HG02938 (cell line): ENCODE results near the gene IRF1.

Source experiments
- ATAC-seq: cut with Tn5 transposase; IDR thresholded peaks from one replicate; pipeline ENCODE4 v1.9.1; 2021; ENCODE audit warnings: mild to moderate bottlenecking, moderate library complexity; ENCODE audit not compliant: unreplicated experiment

IRF1 gene

DNA sequence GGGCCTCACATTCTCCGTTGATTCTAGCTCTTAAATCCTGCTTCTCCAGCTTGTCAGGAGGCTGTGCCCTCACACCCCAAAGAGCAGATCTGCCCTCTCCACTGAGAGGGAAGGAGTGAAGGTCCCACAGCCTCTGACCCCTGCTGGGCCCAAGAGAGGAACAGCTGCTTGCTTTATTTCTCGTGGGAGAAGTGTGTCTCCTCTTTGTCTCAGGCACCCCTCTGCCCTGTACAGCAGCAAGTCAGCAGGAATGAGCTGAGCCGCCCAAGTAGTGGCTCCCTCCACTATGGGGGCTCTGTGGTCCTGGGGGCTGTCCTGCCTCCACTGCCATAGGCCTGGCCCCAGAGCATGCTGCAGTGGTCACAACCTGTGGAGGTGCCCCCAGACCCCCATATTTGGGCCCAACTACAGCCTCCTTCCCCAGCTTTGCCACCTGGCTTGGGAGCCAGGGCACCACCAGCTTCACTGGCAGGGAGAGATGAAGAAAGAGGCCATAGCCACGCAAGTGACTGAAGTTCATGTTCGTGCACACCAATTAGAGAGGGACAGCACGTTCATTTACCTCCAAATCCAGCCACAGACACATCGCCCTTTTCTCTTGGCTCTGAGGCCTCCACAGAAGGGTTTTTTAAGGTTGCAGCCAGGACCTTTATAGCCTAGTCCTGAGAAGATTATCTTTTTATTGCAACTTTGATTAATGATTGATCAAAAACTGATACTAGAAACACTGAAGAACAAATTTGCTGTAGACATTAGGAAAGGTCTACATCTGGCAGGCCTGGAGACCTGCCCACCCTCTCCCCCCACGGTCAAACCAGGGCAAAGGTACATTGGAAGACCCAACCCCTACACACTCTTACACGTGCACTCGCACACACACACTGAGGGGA, 27.5 kb downstream of the IRF1 start:
- no peak for ATAC-seq

DNA sequence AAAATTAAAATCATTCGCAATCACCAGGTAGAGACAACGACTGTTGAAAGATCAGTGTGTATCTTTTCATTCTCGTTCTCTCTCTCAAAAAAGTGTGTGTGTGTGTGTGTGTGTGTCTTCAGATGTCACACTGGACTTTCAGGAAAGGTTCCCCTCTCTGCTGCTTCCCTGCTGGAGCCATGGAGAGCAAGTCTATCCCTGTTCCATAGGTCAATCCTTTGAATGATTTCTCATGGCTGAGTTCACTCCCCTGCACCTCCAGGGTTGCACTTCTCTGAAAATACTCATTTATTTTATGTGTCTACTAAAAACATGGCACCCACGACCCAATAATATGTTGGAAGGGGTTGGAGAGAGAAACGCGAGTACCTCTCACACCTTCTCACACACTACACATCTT, 28.2 kb downstream of the IRF1 start:
- no peak for ATAC-seq

DNA sequence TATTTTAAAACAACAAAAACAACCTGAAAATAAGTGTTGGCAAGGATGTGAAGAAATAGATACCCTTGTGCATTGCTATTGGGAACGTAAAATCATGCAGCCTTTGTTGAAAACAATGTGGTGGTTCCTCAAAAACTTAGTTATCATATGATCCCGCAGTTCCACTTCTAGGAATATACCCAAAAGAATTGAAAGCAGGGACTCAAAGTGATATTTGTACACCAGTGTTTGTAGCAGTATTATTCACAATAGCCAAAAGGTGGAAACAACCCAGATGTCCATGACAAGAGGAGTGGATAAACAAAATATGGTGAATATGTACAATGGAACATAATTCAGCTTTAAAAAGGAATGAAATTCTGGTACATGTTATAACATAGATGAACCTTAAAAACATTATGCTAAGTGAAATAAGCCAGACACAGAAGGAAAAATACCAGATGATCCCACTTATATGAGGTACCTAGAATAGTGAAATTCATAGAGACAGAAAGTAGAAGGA, 29.0 kb downstream of the IRF1 start:
- no peak for ATAC-seq

DNA sequence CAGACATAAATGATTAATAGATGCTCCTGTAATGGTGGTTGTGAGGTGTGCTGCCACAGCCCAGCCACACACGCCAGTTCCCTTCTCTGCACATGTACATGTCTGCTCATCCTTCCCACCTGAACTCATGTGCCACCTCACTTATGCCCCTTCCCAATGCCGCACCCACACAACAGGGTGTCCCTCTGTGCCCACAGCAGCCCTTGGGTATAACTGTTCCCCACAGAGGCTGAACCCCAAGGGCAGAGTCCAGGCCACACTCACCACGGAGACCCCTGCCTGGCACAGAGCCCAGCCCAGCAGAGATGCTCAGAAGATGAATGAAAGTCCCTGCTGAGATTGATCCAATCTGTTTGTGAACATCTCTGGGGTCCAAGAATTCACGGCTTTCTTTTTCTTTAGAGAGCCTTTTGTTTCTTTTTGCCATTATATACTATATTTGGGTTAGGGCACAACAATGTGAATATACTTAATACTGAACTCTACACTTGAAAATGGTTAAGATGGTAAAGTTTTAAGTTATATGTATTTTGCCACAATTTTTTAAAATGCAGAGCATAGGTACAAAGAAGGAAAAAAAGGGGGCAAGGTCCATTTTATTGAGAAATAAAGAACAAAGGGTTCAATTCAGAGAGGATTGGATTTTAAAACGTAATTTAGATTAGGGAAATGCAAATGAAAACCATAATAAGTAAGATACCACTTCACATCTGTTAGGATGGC, 29.6 kb downstream of the IRF1 start:
- ATAC-seq, result no peak

DNA sequence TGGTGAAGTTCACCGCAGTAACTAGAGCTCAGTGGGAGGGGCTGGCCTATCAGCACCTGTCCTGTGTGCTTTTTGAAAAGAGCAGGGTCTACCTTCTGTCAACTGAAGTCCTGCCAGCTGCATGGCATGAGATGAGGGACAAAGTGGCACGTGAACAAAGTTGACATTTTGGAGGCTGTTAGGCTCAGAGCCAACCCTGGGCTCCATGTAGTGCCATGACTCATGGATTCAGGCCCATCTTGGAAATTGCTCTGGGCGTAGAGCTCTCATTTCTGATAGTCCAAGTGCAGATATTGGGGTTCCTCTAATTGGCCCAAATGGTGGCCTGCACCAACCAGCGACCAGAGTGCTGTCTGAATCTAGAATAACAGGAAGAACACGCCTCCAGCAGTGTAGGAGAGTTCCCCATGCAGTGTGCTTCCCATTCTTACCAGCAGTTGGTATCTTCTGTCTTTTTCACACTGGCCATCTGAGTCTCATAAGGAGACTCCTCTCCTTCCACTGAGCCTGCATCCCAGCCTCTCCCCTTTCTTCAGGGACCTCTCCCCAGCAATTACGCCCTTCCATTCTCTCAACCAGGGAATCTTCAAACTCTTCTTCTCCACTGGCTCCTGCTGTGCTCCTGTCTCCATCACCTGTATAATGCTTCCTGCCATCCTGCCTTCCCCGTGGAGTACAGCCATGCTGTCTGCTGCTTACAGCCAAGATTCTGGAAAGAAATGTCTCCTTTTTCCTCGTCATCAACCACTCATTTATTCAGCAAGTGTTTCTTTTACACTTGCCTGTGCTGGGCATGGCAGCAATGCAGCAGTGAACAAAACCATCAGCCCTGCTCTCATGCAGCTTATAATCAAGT, 30.4 kb downstream of the IRF1 start:
- no peak for ATAC-seq

DNA sequence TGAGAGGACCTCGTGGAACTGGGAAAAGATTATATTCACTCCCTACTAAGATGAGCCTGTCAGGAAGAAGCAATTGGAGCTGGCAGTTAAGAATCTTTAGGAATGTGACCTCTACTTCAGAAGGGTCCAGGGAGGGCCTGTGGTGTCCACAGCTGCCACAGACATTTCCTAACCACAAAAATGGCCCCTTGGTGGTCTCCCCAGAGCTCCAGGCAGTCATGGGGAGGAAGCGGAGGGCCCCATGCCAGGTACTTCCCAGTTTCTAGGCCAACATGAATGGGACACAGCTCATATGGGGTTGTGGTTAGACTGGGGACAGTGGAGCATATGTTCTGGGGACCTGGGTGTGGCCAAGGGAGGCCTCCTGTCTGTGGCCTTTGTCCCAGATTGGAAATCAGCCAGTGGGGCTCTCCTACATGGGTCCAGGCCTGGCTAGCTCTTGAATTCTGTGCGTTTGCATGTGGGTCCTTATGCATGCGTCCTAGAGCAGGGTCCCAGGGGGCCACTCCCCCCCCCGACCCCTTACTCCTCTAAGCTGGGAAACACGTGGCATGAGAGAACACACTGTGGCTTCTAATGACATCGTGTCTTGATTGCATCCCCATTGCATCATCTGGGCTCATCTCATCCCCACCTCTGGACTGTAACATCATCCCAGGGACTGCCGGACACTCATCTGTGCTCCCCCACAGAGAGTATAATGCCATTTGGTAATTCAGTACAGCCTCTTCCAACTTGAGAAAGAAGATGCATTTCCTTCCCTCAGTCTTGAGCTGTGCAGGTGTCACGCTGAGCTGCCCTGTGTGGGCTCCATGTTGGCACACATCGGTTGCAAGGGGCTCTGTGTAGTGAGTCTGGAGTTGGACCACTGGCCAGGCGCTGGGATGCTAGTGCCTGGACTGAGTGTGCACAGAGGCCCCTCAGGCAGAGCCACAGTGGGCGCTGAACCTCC, 31.3 kb downstream of the IRF1 start:
- no peak for ATAC-seq

DNA sequence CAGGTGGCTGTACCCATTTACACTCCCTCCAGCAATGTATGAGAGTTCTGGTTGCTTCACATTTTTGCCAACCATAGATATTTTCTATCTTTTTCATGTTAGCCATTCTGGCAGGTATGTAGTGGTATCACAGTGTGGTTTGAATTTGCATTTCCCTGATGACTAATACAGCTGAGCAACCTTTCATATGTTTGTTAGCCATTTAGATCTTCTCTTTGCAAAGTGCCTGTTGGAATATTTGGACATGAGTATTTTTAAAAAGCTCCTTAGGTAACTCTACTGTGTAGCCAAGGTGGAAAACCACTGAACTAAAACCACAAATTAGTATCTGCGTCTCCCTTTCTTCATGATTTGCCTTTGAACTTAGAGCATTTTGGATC, 31.9 kb downstream of the IRF1 start:
- ATAC-seq, result peak; percentile 40

DNA sequence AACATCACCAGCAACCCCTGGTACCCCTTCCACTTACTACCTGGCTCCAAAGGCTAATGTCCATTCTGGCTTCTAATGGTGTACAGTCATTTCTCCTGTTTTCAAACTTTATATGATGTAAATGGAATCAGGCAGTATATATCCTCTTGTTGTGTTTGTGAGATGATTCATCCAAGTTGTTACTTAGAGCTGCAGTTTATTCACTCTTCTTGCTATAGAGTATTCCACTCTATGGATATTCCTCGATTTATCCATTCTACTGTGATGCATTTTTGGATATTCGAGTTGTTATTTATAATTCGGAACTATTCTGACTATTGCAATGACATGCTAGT, 32.4 kb downstream of the IRF1 start:
- no peak for ATAC-seq

DNA sequence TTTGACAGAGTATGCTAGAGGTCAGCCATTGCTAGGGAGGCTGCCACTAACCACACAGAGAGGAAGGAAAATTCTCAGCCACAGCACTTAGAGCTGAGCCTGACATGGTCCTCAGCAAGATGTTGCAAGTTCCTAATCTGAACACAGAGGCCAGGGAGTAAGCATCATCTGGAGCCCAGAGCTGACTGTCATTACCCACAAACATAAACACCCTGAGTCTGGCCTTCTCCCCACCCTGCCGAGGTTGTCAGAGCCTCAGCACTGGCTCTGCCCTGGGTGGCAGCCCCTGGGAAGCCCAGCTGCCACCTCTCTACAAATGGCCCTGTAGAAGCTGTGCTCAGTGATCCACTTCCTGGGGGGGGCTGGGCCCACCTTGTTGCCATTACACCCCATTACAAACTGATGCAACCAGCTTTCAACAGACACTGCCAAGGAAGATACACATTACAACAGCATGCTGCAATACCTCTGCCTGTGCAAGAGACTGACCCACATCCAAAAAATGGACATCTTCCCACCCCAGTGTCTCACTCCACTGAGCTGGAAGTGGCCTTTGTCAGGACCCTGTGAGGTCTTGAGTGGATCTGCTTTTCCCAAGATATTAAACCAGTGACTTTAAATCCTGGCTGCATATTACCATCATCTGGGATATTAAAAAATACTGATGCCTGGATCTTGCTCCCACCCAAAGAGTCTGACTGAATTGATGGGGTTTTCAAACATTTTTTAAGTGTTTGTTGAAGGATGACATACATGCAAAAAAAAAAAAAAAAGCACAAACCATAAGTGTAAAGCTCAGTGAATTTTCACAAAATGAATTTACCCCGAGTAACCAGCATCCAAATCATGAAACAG, 33.0 kb downstream of the IRF1 start:
- no peak for ATAC-seq

DNA sequence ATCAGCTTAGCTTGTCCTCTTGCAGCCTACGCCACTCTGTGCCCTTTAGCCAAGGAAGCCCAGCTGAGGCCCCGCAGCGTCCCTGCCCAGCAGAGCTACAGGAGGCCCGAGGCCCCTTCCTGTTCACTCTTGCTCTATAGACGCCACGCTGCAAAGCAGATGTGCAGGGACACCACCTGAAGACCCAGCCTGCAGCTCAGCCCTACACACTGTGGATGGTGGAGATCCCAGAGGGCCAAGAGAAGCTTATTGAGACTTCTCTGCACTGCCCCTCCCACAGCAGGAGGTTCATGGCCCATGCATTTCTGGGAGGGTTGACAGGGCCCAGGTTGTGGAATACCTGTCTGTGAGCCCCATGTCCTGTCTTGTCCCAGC, 33.6 kb downstream of the IRF1 start:
- no peak for ATAC-seq

DNA sequence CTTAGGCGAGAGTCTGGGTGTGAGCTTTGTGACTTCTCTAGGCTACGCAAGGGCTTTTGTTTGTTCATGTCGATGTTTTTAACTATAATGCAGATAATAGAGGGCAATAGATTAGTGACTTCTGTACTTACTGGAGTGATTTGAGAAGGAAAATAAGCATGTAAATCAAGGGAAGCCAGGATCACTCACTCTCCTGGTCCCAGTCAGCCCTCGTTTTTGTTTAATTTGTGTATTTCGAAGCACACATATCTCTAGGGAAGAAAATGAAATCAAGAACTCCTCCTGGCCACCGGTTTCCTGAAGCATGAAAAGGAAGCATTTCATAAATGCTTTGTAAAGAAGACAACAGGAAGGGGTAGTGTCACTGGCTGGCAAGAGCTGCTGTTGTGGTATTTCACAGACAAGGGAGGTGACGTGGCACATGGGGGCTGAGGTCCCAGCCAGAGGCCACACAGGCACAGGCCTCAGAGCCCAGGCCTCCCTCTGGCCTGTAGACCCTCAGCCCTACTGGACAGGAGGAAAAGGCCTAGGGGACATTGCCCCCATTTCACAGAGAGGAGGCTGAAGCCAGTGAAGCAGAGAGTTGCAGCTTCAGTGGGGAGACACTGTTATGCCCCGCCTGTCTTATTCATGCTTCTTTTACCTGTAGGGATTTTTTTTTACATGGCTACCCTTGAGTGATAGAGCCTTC, 34.1 kb downstream of the IRF1 start:
- ATAC-seq, result no peak

DNA sequence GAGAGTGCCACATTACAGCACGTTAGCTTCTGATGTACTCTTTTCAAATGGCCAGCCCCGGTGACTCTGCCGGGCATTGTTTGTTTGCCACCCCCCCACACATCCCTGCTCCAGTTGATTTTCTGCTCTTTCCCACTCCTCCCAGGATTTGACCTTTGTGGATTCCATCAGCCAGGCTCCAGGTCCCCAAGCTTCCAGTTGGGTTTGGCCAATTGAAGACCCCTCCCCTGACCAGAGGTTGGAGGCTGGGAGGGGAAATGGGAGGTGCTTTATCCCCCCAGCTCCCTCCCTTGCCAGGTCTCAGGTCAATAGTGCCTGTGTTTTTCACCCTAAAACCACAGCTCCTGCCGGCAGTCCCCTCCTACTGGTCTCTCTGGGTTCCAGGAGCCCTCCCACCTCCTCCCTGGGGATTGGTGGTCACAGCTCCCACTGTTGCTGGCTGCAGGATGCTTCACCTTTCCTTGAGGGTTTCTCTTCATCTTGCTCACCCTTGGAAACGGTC, 34.9 kb downstream of the IRF1 start:
- ATAC-seq, result no peak

DNA sequence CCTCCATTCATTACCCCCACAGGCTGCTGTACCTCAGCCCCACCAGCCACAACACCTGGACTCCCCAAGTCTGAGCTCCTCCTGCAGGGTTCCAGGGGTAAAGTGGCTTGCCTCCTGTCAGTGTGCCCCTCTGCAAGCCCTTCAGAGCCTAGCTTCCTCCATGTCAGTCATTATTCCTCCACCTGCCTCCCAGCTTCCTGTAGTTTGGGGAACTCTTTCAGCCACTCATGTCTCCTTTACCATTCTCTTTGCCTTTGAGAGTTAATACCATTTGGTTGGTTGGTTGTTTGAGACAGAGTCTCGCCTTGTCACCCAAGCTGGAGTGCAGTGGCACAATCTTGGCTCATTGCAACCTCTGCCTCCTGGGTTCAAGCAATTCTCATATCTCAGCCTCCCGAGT, 36.2 kb downstream of the IRF1 start:
- no peak for ATAC-seq

DNA sequence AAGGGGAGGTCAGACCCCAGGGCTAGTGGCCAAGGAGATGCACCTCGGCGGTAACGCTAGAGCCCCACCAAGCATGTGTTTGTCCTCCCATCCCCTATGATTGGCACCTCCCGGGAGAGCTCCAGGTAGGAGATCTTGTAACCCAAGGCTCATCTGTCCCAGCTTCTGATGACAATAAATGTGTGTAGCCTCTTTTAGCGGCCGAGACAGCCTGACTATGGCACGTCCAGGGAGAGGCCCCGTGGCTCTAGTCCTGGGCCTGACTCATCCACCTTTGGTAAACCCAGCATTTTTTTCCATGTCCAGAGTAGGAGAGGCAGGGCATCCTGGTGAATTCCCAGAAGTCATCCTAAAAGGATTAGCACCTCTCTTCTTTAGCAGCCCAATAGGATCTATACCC, 39.2 kb downstream of the IRF1 start:
- ATAC-seq, result no peak

DNA sequence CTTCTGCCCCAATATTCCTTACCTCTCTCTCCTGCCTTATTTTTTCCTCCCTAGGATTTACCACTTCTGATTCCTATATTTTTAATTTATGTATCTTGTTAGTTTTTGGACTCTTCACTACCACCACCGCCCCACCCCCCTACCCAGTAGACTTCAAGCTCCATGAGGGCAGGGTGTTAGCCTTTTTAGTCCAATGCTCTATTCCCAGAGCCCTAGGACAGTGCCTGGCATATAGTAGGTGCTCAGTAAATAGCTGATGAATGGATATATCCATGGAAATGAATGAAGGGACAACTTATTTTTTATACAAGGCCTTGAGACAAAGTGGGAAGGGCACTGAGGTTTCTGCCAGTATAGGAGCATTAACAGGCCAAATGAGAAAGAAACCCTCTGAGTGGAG, 41.5 kb downstream of the IRF1 start:
- no peak for ATAC-seq

DNA sequence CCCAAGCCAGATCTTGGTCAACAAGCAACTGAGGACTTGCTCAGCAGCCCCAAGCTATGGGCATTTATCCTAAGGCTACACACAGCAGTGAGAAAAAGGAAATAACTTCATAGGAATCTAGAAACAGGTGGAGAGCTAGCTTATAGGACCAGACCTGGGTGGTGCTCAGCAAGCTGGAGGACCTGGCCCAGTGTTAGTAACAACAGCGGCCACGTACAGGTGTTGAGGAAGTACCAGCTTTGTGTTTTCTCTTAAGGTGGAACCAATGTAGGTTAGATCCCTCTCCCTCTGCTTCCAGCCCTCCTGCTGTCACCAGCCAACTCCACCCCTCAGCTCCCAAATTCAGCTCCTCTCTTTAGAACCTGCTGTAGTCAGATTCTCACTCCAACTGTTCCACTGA, 43.4 kb downstream of the IRF1 start:
- no peak for ATAC-seq

DNA sequence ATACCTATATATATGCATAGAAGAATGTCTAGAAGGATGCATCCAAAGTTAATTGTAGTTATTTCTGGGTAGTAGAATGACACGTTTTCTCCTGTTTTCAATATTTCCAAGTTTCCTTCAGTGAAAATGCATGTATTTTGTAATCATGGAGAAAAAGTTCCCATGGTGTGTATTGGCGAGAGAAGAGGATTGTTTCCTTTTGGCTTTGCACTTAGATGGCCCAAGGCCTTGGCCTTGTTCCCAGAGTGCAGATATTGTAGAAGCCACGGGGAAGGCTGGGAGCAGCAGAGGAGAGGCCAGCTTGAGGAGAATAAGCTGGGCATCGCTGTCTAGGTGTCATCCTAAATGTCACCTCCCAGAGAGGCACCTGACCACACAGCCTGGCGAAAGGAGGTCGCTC, 44.0 kb downstream of the IRF1 start:
- no peak for ATAC-seq

DNA sequence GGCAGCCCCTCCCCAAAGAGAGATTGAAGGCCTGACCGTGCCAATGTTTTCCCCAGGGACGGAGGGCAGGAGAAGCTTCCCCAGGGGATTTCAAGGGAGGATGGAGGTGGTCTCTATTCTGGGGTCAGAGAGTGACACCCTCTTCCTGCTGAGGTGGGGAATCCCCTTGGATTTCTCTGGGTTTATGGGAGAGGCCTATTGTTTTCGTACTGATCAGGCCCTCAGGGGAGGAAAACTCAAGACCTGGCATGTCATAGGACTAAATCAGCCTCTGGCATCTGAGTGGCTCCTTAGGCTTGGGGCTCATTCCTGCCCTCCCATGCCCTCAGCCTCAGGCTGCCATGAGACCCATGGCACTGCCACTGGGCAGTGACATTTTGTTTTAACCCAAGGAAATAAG, 44.6 kb downstream of the IRF1 start:
- no peak for ATAC-seq

DNA sequence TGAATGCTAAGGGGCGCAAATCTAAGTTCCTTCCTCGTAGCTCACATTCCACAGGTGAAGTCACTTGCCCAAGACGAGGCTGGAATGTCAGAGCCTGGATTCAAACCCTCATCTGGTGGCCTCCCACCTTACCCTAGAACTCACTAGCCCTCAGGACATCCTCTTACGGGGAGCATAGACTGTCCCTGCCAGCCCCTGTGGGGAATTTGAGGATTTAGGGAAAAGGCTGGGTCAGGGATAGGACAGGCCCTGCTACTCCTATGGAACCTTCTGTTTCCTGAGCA, 45.0 kb downstream of the IRF1 start:
- ATAC-seq, result no peak
